DOHH2 (cell line): Measurements from ENCODE around the gene LMX1A.

ENCODE experiments used
- EZH2phosphoT487 ChIP-seq: fragments of 200-600 bp; sonication (generic); IDR thresholded peaks from 2 replicates; pipeline ENCODE4 v1.6.1; 2017; ENCODE audit warnings: borderline replicate concordance, mild to moderate bottlenecking, antibody characterized with exemption, low read length, moderate library complexity, mixed read lengths
- TF ChIP-seq, protein P1 (sequence below): fragments of 200-600 bp; sonication (generic); IDR thresholded peaks from one replicate; pipeline ENCODE4 v1.5.1; 2014; ENCODE audit warnings: antibody characterized with exemption, mild to moderate bottlenecking, low read depth, low read length; ENCODE audit not compliant: poor library complexity, severe bottlenecking

DNA sequence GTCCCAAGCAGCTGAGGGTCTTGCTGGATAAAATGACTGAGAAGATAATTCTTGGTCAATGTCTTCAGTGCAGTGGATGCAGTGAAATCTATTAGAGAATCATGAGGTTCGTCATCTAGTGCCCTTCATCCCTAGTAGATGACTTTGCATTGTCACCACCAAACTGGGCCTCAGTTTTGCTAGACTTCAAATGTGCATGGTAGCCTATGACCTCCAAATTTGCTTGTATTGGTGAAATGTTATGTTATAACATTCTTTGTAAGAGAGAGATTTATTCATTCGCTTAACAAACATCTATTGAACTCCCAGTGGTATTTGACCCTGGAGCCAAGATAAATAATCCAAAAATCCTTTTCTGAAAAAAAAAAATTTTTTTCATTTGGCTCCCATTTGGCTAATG is 183.8 kb downstream of the LMX1A start:
- TF ChIP-seq, protein P1, sequence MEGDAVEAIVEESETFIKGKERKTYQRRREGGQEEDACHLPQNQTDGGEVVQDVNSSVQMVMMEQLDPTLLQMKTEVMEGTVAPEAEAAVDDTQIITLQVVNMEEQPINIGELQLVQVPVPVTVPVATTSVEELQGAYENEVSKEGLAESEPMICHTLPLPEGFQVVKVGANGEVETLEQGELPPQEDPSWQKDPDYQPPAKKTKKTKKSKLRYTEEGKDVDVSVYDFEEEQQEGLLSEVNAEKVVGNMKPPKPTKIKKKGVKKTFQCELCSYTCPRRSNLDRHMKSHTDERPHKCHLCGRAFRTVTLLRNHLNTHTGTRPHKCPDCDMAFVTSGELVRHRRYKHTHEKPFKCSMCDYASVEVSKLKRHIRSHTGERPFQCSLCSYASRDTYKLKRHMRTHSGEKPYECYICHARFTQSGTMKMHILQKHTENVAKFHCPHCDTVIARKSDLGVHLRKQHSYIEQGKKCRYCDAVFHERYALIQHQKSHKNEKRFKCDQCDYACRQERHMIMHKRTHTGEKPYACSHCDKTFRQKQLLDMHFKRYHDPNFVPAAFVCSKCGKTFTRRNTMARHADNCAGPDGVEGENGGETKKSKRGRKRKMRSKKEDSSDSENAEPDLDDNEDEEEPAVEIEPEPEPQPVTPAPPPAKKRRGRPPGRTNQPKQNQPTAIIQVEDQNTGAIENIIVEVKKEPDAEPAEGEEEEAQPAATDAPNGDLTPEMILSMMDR: no peak
- TF ChIP-seq EZH2phosphoT487: no peak
